GM21529 (cell line): ENCODE measurements around the gene KCNB1.
"Not testable (repeated sequence)": the region's sequence is repeated elsewhere in the genome, so short reads cannot be mapped to it uniquely, and the experiment has no call there.

ENCODE experiments used
- ATAC-seq: cut with Tn5 transposase; IDR thresholded peaks from one replicate; pipeline ENCODE4 v1.9.1; 2021; ENCODE audit not compliant: unreplicated experiment

KCNB1 gene

DNA sequence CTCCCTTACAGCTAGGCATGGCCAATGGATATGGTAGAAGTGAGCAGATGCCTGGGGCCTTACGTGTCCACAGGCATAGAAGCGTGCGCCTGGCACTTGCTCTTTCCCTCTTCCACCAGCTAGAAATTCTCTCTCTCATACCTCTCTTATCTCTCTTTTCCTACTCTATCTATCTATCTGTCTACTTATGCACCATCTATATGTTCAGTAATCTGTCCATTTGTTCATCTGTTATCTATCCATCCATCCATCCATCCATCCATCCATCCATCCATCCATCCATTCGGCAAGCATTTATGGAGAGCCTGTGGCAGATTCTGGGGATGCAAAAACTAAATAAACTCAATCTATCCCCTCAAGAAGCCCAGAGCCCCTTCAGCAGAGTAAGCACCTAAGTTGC, 70.2 kb downstream of the KCNB1 start:
- ATAC-seq, result no peak

DNA sequence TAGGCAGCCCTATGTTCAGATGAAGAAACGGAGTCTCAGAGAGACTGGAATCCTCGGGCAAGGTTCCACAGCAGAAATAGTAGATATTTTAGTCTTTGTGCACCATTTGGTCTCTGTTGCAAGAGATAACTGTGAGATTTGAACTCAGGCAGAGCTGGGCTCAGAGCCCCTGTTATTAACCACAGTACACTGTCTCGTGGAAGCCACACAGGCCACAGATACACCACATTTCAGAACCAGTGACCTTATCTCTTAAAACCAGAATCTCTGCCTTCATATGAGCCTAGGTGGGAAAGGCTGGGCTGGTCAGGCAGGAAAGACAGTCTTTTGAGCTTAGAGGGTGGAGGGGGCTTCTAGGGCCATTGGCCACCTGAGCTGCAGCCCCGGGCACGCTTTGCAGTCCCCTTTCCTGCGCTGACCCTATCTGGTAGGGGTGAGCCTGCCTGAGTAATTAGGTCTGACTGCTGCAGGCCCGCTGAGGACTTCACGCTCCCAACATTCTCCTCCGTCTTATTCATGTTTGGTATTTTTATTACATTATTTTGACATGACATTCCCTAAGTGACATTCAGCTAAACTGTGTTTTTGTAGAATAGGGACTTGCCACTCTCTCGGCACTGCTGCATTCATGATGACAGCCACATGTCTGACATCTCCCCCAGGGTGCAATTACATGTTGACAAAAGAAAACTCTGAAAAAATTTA, 71.1 kb downstream of the KCNB1 start:
- no peak for ATAC-seq

DNA sequence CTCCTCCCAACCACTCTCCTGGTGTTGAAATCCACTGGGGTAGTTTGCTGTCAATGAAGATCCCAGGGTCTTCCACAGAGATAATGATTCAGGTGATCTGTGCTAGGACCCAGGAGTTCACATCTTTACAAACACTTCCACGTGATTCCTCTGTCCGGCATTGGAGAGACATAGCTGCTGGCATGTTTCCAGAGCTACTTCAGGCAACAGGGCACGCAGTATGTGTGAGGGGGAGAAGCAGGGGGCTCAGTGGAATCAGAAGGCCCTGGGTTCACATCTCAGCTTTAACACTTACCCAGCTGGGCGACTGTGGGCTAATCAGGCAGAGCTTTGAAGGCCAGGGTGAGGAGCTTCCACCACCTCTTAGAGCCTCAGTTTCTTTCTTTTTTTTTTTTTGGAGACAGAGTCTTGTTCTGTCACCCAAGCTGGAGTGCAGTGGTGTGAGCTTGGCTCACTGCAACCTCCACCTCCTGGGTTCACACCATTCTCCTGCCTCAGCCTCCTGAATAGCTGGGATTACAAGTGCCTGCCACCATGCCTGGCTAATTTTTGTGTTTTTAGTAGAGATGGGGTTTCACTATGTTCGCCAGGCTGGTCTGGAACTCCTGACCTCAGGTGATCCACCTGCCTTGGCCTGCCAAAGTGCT, 72.4 kb downstream of the KCNB1 start:
- not testable (repeated sequence) for ATAC-seq

DNA sequence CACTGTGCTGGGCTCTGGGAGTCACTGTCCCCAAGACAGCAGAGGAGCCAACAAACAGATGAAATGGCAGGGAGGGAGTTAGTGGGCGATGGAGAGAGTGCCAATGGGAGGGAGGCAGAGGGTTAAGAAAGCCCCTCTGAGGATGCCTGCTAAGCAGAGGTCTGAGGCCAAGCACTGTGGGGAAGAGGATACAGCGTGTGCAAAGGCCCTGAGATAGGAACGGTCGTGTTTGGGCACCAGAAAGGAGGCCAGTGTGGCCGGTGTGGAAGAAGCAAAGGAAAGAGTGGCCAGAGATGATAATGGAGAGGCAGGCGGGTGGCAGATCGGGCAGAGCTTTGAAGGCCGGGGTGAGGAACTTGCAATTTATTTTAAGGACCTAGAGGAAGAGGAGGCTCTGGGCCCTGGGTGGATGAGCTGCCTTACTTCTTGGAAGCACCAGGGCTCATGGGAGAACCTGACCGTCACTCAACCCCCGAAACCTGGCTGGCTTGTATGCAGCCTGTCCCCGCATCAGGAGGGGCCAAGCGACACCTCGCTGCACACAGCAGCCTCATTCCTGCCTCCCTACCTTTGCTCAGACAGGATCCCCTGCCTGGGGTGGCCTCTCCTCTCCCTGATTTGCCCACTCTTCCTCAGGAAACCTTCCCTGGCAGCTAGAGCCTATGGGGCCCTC, 73.0 kb downstream of the KCNB1 start:
- ATAC-seq, result no peak

DNA sequence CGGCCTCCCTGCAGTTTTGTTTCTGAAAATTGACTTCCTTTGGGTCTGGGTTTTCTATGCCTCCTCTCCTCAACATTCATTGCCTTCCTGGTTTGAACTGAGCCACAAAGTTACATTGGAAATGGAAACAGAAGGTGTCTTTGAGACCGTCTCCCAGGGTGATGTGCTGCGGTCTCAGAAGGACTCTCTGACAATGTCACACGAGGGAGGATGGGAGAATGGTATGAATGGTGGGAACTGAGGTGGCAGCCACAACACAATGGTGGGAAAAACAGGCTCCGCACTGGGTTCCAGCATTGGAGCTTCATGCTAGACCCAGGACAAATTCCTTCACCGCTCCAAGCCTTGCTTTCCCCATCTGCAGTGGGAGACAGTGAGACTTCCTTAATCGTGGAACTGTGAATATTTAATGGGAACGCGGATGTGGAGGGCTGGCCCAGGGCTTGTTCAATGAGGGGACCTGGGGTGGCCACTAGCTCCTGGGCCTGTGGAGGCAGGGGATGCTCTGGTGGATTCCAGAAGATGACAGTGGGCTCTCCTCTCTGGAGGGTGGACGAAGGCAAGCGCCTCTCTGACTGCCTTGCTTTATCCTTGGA, 73.9 kb downstream of the KCNB1 start:
- ATAC-seq, result no peak

DNA sequence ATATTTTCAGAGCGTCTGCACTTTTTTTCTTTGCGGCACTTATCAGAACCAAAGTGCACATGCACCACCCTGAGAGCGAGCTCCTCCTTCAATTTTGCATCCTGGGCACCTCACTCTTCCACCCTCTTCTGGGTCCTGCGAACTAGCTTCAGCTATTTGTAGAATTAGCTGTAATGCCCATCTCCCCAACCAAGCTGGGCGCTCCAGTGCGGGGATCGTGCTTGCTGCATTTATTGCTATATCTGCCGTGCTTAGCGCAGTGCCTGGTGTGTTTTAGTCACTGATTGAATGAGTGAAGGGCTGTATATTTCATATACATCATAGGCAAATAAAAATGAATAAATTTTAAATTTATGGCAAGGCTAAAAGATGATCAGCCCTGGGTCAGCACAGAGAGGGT, 75.8 kb downstream of the KCNB1 start:
- ATAC-seq, result no peak

DNA sequence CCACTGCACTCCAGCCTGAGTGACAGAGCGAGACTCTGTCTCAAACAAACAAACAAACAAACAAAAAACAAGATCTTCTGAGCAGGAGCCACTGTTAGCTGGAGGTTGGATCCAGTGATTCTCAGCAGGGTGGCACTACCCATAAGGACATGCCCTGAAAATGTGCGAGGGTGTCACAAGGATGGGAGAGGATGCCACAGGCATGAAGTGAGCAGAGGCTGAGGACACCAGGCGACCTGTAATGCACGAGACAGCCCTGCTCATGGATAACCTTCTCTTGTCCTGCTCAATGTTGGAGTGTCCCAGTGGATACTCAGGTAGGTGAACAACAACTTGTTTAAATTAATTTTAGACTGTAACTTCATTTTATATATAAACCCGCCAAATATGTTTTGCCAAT, 76.8 kb downstream of the KCNB1 start:
- no peak for ATAC-seq

DNA sequence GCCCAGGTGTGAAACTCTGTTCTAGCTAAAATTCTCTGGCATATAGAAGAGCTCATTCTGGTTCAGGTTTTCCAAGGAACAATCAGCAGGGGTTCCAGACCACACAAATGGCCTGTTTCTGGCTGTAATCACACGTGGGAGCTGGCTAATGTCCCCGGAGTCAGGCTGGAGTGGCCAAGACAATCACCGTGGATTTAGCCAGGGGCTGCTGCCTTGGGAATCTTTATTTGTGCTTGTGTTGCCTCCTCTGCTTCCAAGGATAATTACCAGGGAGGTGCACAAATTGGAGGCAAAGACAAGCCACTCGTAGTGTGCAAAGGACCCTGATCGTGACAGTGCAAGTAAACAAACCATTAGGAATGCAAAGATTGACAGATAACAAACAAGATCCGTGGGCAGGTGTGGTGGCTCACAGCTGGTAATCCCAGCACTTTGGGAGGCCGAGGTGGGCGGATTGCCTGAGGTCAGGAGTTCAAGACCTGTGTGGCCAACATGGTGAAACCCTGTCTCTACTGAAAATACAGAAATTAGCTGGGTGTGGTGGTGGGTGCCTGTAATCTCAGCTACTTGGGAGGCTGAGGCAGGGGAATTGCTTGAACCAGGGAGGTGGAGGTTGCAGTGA, 77.3 kb downstream of the KCNB1 start:
- ATAC-seq, result no peak

DNA sequence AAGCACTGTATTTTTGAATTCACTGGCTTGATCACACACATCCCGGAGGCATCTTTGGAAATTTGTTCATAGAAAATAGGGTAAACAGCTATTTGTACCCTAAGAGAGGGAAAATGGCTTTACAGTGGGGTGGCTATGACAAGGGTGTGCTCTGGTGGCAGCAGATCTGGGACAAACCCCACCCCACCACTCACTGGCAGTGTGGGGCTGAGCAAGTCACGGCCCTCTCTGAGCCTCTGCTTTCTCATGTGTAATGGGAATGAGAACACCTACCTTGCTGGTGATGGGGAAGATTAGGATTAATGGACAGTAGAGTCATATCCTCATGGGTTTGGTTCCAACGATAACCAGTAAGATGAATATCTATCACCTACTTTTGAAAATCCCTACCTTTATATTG, 78.0 kb downstream of the KCNB1 start:
- no peak for ATAC-seq

DNA sequence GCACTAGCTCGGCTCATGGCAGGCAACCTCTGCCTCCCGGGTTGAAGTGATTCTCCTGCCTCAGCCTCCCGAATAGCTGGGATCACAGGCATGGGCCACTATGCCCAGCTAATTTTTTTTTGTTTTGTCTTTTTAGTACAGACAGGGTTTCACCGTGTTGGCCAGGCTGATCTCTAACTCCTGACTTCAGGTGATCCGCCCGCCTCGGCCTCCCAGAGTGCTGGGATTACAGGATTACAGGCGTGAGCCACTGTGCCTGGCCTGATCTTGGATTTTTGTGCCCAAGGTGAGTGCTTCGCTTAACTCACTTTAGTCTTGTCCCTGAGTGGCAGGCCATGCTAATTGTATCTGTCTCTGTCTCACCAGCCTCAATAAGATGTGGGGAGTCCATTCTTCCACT, 78.6 kb downstream of the KCNB1 start:
- ATAC-seq, result no peak

DNA sequence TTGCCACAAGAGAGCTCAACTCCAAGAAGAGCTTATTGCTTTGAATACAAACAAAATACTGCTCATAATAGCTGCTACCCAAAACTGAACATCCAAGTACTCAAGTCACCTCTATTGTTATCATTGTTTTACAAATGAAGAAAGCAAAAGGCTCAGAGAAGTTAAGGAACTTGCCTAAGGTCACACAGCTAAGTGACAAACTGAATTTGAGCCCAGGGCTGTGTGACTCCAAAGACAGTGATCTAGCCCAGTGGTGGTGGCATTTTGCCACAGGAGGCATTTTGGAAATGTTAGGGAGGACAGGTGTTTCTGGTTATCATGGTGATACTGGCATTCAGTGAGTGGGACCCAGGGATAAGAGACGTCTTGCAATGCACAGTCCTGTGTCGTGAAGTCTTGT, 79.5 kb downstream of the KCNB1 start:
- no peak for ATAC-seq

DNA sequence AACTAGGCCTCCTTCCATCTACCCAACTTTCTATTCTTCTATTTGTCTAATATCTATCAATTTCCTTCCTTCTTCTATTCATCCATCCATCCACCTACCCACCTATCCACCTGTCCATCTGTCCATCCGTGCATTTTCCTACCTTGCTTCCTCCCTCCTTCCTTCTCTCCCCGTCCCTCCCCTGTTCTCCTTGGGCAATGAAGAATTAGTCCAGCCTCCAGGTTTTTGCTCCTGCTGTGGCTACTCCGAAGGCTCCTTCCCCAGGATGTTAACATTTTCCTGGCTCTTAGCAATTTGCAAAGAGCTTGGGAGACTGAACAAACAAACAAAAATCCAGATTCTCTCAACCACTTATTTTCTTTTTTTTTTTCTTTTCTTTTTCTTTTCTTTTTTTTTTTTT, 81.6 kb downstream of the KCNB1 start:
- no peak for ATAC-seq

DNA sequence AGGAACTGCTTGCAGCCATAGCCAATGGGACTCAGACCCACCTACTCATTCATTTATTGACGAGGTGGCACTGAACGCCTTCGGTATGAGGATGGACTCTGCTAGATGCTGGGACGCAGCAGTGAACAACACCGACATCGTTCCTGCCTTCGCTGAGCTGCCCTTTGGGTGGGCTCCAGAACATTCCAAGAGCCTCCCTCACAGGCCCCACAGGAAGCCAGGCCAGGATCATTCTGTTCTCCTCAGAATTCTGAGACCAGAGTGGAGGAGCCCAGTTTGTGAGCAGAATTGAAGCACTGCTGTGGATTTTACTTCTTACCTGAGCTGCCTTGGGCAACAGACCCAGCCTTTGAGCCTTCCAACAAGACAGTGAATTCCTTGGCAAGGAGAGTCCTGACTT, 82.1 kb downstream of the KCNB1 start:
- no peak for ATAC-seq

DNA sequence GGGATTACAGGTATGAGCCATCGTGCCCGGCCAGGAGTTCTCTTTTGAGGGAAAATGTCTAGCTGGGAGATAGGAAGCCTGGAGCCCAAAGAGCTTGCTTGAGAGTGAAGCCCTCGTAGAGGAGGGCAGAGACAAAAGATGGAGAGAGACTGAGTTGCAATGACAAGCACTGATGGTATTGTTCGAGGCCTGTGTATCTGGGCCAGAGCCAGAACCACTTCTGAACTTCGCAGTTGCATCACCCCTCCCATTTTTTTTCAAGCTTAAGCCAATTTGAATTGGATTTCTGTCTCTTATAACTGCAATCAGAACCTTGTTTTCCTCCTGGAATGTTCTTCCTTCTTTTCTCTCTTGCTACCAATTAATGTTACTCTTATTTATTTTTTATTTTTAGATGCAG, 83.1 kb downstream of the KCNB1 start:
- no peak for ATAC-seq

DNA sequence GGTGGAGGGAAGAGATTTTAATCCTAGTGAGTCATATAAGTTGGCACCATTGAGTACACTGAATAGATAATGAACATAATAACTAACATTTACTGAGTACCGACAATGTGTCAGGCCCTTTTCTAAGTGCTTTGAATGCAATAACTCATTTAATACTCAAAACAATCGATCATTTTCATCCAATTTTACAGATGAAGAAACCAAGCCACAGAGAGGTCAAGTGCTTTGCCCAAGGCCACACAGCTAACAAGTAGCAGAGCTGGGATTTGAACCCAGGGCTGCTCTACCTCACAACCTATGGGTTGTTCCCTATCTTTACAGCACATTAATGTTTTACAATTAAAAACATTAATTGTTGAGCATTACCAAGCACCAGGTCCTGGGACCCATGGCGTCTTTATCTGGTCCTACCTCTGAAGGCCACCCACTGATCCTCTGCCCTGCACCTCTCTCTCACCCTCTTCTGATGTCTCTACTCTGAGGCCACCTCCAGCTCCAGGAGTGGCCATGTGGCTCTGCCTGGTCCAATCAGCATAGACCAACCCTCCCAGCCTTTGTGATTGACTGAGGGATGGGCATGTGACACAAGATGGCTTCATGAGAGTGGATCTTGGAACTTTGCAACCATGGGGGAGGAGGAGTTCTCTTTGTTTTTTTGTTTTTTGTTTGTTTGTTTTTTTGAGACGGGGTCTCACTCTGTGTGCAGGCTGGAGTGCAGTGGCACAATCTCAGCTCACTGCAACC, 83.9 kb downstream of the KCNB1 start:
- no peak for ATAC-seq

DNA sequence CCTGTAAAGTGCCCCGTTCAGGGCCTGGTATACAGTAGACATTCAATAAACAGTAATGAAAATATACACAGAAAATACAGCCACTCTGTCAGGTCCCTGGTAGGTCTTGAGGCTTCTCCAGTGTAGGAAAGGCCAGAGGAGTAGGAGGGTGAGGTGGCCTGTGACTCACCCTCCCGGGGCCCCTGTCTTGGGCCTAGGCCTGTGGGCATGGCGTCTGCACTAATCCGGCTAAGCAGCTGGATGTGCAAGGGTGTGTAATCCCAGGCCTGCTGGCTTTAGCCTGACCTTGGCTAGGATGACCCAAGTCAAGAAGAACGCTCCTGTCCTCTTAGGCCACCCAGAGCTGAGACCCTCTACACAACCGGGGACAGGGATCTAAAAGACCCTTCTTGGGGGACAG, 84.9 kb downstream of the KCNB1 start:
- no peak for ATAC-seq

DNA sequence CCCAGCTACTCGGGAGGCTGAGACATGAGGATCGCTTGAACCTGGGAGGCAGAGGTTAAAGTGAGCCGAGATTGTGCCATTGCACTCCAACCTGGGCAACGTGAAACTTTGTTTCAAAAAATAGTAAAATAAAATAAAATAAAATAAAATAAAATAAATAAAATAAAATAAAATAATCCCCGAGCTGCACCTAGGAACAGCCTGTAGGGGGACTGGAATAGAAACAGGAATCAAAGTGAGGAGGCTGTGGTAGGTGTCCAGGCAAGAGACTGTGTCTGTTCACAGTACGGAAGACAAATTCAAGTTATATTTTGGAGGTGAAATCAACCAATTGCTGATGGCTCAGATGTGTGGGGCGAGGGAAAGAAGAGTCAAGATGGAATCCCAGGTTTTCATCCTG, 86.2 kb downstream of the KCNB1 start:
- no peak for ATAC-seq

DNA sequence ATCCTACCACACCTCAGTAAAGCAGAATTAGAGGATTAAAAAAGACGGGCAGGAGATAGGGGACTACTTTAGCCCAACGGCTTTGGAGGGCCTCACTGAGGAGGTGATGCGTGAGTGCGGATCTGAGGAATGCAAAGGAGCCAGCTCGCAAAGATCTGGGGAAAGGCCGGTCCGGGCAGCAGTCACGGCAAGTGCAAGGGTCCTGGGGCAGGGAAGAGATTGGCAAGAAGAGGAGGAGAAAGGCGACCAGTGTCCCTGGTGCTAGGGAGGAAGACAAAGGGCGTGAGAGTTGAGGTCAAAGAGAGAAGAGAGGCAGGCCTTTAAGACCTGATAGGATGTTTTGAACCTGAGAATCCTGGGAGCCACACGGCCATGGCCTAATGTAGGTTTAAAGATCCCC, 86.8 kb downstream of the KCNB1 start:
- no peak for ATAC-seq

DNA sequence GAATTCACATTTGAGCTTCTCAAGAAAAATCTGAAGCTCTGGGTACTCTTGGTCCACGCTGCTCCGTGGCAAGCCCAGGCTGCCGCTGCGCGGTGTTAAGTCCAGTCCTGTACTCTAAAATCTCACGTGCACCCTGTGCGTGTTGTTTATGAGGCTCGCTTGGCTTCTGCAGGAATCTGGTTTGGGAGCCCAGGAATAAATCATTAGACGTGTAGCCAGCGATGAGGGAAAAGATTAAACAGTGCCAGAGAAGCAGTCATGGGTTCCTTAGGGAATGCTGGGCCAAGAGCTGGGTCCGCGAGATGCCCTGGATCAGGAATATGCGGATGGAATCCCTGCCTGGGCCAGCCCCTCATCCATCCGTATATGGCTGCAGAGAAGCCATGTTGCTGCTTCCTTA, 87.3 kb downstream of the KCNB1 start:
- no peak for ATAC-seq

DNA sequence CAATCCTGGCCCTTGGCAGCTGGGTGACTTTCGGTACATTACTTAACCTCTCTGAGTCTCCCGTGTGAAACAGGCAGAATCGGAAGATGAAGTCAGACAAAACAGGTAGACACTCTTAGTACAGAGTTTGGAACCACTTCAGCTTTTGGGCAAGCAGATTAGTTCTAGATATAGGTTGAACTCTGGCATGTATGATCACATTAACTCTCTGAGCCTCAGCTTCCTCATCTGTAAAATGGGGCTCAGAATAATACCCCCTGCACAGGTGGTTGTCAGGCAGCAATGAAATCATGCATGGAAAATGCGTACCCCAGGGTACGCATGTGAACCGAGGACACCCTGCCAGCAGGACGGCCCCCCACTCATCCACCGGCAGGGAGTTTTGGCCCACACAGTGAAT, 87.7 kb downstream of the KCNB1 start:
- no peak for ATAC-seq

DNA sequence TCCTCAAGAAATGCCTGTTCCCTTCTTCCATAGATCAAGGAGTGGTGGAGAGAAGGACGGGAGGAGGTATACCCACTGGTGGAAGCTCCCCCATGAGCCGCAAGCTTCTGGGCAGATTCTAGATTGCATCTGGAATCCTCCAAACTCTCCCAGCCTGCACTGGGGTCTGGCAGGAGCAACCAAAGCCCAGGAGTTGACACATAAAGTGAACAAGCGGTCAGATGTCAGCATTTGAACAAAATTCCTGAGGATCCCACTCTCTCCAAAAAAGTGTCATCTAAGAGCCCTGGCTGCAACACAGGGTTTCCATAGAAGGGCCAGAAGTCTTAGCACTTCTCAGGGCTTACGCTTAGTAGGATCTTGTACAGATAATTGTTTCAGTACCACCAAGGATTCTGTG, 88.2 kb downstream of the KCNB1 start:
- ATAC-seq, result no peak
